HG02642 (cell line): ENCODE results near the gene DPP7.
A peak's percentile ranks its signal among the peaks of the same experiment; 100 is the strongest.
"Not testable (repeated sequence)": the region's sequence is repeated elsewhere in the genome, so short reads cannot be mapped to it uniquely, and the experiment has no call there.

Experiments
- ATAC-seq: cut with Tn5 transposase; IDR thresholded peaks from one replicate; pipeline ENCODE4 v1.9.1; 2021; ENCODE audit warnings: mild to moderate bottlenecking; ENCODE audit not compliant: unreplicated experiment, poor library complexity

DPP7 gene

DNA sequence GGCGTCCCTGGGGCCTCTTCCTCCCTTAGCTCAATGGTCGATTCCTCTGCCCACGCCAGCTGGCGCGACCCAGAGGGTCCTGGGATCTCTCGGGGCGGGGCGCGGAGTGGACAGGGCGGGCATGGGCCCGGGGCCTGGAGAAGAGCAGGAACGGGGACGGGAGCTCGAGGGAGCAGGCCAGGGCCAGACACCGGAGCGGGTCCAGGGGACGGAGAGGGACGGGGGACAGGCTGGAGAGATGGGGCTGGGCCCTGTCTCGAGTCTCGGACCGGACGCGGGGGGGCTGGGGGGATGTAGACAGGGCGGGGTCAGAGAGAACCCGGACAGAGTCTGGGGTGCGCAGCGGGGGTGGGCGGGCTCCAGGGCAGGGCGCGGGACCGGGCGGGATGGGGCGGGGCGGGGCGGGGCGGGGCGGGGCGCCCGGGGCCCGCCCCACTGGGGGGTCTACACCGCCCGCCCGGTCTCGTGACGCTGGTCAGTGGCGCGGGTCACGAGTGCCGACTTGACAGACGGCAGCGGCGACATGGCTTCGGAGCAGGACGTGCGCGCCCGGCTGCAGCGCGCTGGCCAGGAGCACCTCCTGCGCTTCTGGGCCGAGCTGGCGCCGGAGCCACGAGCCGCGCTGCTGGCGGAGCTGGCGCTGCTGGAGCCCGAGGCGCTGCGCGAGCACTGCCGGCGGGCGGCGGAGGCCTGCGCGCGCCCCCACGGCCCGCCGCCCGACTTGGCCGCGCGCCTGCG is 37.4 kb downstream of the DPP7 start, which contains the start of gene UAP1L1:
Gene UAP1L1, plus strand, starts transcription at position 508 of the 738 bp plus-strand sequence. Its CDS starts 16 bp downstream, at position 524.
- ATAC-seq = peak; percentile 62

DNA sequence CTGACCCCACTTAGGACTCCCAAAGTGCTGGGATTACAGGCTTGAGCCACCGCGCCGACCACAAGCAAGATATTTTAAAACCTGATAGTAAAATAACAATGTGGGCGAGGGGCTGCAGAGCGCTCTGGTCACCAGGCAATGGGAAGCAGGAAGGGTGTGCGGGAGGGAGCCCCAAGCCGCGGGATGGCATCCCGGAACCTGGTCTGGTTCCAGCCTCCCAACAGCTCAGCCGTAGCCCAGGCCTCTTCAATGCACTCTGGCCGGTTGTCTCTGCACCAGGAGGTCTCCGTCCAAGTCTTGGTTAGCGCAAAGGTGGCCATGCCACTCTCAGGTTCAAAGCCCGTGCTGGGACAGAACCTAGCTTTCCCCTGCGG is 37.9 kb downstream of the DPP7 start:
- ATAC-seq = no peak

DNA sequence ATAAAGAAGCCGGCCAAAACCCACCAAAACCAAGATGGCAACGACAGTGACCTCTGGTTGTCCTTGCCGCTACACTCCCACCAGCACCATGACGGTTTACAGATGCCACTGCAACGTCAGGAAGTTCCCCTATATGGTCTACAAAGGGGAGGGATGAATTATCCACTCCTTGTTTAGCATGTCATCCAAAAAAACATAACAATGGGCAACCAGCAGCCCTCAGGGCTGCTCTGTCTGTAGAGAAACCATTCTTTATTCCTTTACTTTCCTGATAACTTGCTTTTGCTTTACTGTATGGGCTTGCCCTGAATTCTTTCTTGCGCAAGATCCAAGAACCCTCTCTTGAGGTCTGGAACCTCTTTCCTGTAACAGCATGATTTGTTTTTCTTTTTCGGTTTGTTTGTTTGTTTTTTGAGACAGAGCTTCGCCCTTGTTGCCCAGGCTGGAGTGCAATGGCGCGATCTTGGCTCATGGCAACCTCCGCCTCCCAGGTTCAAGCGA is 39.2 kb downstream of the DPP7 start:
- no peak for ATAC-seq

DNA sequence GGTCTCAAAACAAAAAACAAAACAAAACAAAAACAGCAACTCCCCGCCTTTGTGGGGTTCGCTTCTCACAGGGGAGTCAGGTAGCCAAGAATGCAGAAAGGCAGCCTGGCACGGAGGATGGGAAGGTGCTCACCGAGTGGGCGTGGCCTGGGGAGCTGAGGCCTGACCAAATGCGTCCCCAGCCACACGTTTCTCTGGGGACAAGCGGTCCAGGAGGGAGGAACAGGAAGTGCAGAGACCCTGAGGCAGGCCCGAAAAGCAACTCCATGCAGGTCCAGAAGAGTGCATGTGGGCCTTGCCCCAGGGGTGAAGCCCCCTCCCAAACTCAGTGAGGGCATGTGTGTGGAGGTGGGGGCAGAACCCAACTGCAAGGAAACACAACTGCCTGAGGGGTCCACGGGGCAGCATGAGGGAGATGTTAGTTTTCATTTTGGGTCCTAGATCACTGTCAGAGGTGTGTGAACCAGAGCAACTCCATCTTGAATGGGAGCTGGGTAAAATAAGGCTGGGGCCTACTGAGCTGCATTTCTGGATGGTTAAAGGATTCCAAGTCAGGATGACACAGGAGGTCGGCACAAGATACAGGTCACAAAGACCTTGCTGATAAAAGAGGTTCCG is 39.8 kb downstream of the DPP7 start:
- ATAC-seq = no peak

DNA sequence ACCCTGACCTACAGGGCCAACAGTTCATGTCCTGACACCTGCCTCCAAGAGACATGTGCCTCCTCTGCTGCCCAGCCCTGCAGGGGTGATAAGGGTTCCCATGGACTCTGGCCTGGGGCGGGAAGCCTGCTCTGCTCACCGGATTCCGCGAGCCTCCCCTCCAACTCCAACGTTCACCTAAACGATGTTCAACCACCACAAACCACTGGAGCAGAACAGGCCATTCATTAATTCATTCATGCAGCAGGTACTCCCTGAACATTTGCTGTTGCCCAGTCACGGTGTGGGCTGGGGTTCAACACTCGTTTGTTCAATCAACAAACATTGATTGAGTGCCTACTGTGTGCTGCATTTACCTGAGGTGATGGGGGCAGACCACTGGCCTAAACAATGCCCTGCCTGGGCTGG is 40.5 kb downstream of the DPP7 start:
- no peak for ATAC-seq

DNA sequence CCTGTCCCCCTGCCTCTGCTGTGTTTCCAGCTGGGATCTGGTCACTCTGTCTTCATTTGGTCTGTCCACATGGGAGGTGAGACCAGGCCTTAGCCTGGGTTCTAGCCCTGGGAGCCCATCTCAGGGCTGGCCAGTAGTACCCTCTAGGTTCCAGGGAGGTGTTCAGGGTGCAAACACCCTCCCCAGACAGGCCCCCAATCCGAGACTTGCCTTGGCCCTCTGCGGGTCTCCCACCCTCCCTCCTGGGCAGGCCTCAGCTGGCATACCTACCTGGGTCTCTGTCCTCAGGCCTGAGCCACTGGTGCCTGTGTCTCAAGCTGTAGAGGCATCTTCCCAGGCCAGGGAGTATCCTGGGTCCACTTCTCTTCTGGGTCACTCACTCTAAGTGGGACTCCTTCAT is 43.3 kb downstream of the DPP7 start:
- ATAC-seq = no peak

DNA sequence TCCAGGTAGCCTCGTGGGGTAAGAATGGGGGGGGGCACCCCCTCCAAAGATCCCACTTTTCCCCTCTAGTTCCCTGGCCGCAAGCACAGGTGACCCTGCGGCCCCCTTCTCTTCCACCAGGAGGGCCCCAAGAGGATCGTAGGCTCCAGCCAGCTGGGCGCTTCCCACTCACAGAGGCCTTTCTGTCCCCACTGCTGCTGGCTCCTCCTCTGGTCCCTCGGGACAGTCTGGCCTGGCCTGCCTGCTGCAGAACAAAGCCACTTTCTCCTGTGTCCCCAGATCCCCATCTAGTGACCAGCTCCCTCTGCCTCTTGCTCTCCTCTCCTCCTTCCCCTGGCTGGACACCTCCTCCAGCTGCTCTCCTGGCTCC is 43.6 kb downstream of the DPP7 start:
- ATAC-seq = peak; percentile 3

DNA sequence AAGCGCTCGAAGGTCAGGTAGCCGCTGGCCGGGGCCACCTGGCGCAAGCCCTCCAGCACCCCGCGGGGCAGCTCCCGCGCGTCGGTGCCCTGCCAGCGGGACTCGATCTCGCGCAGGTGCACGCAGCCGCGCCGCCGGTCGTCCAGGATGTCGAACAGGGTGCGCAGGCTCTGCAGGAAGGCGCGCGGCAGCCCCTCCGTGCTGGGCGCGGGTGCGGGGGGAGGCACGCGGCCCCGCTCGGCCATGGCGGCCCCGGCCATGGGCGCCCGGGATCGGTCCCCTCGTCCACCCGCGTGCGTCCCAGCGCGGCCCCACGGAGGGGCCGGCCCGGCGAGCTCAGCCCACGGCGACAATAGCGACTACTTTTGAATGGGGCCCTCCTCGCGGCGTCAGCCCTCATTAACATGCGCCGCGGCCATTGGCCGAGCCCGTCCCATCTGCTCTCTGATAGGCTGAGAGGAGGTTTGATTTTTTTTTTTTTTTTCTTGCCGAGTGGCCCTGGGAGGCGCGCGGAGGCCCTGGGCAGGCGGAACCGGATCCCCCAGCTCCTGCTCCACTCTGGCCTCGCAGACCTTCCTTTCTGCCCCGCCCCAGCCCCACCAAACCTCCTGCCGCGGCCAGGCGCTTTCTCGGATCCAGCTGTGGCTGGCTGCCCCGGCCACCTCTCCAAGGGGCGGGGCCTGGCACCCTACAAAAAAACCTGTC is 44.2 kb downstream of the DPP7 start, which contains the start of gene SAPCD2:
Gene SAPCD2, minus strand, starts transcription at position 357 of the 705 bp plus-strand sequence. Its CDS starts 97 bp downstream, at position 260.
- peak; percentile 81 for ATAC-seq

DNA sequence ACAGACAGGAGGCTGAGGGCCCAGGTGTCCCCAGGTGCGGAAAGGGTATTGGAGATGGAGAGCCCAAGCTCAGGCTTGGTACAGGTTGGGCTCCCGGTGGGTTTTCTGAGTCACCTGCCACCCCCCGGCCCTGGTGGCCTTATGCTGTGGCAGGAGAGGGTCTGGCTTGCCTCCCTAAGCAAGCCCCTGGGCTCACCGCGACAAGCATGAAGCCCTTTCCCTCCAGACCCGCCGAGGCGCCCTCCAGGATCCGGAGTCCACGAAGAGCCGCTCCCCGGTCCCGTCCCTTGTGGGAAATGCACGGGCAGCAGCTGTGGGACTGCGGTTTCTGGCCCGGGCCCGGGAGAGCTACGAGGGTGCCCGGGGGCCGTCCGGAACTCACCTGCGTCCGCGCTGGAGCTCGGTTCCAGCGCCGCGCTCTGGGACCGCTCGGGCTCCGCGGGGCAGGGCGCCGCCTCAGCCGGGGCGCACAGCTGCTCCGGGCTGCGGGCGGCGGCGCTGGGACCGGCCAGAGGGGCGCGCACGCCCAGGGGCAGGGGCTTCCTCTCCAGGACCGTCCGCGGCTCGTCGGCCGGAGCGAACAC is 44.9 kb downstream of the DPP7 start:
- ATAC-seq = peak; percentile 8

DNA sequence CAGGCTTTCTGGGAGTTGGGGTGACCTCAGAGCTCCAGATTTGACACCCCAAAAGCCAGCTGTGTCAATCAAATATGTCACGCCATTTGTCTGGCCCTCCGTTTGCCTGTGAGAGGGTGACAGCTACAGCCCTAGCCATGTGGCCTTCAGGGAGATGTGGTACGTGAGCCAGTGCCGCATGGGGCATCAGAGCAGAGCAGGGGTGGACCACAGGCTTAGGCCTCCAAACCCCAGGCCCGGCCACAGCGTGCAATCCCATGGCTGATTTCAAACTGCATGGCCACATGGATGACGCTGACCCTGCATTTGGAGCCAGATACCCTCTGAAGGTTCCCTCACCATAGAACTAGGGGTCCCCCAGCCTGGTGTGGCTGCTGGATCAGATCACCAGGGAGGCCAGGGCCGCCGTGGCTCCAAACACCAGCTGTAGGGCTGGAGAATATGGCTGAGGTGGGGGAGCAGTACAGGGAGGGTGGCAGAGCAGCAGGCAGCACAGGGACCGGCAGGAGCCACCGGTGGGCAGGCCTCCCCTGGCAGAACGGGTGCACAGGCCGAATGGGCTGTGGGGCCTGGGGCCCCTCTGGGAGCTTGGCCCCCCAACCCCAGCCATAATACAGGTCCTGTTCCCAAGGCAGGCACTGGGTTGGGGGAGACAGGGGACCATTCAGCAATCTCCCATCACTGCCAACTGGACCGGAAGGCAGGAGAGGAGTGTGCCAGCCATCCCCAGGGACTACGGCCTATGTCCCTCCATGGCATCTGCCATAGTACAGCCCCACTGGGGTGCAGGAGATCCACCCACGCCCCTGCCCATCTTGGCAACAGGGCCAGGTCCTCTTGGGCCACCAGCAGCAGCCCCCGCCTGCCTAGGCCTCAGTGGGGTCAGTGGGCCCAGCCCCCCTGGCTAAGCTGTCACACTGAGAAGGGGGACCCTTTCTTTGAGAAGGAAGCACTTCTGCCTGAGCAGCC is 45.7 kb downstream of the DPP7 start:
- ATAC-seq = no peak

DNA sequence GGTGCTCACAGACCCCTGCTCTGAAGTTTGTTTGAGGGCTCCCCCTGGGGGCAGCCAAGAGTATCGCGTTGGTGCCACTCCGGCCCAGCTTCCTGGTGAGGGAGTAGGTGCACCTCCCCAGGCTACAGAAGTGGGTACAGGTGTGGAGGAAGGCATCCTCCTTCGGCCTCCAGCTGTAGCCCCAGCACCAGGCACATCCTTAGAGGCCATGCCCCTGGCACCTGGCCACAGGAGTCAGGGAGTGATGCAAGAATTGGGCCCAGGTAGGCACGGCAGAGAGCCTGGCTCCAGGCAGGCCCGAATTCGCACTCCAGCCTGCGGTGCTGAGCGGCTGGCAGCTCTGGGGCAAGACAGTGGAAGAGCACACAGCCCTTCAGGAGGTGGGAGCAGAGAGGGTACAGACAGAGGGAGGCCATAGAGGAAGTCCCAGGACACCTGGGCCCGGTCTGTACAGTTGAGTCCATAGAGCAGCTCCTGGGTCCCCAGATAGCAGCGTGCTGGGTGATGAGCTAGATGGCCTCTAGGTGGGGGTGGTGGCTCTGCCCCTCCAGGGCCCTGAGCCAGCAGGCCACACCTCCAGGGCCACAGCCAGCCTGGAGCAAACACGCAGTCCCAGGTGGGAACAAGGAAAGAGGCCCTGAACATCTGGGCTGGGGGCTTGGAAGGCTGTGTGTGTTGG is 46.5 kb downstream of the DPP7 start:
- ATAC-seq = peak; percentile 36

DNA sequence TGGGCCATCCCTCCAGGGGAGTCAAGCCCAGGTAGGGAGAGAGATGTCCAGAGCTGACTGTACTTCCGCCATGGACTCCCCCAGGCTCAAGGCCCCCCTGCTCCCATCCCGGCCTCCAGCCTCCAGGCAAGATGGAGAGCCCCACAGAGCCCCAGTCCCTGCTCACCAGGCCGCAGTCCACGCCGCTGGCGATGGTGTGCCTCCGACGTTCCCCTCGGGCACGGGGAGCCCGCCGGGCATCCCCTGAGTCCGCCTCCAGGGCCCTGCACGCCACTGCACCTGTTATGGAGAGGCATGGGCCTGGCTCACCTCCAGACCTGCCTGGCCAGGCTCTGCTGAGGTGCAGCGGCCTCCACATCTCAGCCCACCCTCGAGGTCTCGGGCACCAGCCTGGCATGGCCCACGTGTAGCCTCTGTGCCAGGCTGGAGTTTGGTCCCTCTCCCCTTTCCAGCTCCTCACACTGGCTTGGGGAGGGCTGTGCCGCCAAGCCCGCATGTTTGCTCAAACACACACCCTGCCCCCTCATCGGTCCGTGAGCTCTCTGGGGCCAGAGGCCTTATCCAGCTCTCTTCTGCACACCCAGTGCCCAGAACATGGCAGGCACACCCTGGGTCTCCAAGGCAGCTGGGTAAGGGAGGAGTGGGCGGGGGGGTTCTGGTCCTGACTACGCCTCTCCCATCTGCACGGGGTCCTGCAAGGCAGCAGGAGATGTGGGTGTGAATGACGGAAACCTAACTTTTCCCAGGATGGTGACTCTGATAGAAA is 48.3 kb downstream of the DPP7 start:
- no peak for ATAC-seq

DNA sequence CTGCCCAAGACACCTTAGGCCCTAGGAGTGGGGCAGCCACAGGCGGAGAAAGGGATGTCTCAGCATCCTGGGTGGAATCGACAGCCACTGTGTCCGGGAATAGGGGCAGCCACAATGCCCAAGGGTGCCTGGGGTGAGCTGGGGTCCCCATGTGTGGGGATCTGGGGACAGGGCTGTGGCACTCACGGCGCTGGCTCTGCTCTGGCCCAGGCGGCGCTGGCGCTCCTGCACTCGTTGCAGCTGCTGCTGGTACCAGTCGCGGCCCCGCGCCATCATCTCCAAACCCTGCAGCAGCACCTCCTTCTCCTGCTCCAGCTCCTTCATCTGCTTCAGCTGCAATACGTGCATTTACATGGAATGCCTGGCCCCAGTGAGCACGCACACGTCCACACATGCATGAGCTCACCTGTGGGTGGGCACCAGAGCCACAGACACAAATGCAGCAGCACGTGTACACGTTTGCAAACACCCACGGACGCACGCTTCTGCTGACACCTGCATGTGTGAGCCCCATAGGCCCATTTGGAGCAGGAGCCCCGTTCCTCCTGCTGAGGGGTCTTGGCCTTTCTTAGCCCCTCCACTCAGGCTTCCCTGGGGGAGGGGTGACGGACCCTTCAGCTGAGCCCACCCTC is 49.1 kb downstream of the DPP7 start:
- ATAC-seq = no peak

DNA sequence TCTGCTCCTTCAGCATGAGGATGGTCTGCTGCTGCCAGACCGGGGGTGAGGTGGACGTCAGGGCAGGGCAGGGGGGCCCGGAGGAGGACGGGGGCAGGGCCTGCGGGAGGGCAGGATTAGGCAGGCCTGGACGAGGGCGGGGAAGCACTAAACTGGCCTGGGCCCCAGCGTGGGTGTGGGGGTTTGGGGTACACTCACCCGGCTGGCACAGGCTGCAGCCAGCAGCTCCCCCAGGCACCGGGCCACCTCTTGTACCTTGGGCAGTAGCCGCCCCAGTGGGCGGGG is 49.7 kb downstream of the DPP7 start:
- ATAC-seq = no peak

DNA sequence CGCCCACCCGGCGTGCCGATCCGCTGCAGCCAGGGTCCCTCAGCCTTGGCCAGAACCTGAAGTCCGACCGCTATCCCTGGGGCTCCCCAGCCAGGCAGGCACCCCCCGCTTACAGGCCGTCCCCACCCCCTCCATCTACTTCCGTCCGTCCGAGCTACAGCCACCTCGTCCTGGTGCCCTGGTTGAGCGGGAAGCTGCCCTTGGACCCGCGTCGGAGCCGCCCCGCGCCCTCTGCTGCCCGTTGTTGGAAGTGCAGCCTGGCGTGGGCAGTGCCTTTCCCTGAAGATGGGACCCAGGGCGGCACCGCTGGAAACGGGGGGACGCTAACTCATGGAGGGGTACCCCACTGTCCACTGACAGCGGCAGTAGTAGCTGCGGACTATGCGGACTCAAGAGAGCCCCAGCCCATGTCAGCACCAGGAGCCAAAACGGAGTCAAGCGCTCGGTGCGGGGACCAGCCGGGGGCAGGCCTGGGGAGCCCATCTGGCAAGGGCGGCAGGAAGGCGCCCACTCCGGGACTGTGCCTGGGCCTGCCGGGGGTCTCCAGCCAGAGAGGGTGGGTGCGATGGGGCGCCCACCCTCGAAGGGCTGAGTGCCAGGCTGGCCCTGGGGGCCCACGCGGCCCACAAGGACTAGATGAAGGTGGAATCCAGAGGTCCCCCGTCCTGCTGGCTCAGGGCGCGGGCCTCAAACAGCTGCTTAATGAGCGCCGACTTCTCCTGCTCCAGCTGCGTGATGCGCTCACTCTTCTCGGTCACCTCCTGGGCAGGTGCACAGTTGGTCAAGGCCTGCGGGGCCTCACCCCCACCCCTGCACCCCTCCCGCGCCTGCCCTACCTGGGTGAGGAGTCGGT is 50.3 kb downstream of the DPP7 start:
- no peak for ATAC-seq

DNA sequence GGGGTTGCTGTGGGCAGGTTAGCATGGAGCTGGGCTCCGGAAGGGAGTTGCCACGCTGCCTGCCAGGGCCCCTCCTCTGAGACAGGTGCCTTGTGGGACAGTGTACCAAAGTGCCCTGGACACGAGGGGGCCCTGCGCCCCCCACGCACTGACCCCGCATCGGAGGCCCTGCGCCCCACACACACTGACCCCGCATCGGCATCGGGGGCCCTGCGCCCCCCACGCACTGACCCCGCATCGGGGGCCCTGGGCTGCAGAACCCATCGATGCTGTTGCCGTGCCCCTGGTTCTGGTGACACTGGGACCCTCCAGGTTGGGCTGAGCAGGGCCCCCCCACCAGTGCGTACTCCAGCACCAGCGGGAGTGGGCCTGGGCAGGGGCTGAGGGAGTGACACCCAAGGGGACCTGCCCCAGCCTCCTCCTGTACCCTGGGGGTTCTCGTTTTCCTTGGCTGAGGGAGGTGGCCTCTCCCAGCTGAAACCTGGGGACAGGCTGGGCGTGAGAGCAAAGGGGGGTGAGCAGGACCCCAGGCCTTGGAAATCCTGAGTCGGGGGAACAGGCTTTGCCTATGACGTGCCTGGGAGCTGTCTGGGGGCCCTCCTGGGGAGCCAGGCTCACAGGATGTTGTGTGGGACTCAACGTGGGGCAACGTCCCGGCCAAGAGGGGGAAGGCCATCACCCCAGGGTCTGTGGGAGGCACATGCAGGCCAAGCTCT is 51.1 kb downstream of the DPP7 start:
- ATAC-seq = no peak

DNA sequence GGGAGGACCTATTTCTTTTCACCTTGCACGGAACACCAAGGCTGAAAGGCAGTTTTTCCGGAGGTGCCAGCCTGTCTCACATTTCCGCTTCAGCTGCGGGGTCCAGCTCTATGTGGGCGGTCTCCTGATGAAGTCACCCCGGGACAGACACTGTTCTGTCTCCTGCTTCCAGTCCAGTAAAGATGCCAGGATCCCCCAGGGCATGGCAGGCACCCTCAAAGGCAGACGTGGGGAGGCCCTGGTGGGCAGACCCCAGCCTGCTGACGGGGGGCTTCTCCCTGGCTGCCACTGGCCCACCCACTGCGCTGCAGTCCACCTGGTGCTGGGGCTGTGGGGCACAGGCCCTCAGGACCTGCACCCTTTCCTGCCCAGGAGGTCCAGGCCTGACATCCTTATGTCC is 51.7 kb downstream of the DPP7 start:
- not testable (repeated sequence) for ATAC-seq
